ENCODE results near the gene ADAMTS2. TPM values are rescaled to one million over a fixed set of nuclear protein-coding genes. Genes with fewer than 3 reads are reported as not detected.

ADAMTS2 gene
- polyA plus RNA-seq, 3 donors, result 0.74 to 2.3 TPM; not detected in 1

- no peak for DNase-seq
- H3K4me1 Mint-ChIP-seq, result no peaks in the 10 kb centered on the region
- 89% methylated on average over 19 of the region's 23 CpGs for WGBS (ENCODE audit: insufficient coverage)
- no peak overlapping the region for H3K27ac ChIP-seq (ENCODE audit: low read depth in 1 of 2, low read length in 2 of 2)
- H3K4me1 ChIP-seq (ENCODE audit: control insufficient read depth in 1 of 2, insufficient read depth in 2 of 2, low read length in 2 of 2), result no peaks in the 10 kb centered on the region
- no peaks in the 10 kb centered on the region for H3K36me3 ChIP-seq (replicated peaks in 1 of 2; ENCODE audit: control insufficient read depth in 1 of 2, insufficient read depth in 2 of 2, low read length in 2 of 2)
- no peaks in the 10 kb centered on the region for H3K79me2 ChIP-seq (ENCODE audit: insufficient read depth, low read length)
- no peak overlapping the region for H3K9ac ChIP-seq (ENCODE audit: insufficient read depth, low read length, poor library complexity, severe bottlenecking)
- no peak for TF ChIP-seq CTCF (IDR thresholded peaks at IDR 0.05)
- H3K27me3 ChIP-seq (ENCODE audit: control insufficient read depth in 2 of 2, insufficient read depth in 2 of 2, low read length in 2 of 2), result no peaks in the 10 kb centered on the region
- no peak overlapping the region for H3K4me3 Mint-ChIP-seq
- no peaks in the 10 kb centered on the region for H3K9me3 ChIP-seq (replicated peaks in 1 of 2; ENCODE audit: control insufficient read depth in 1 of 2, insufficient read depth in 1 of 2, low read length in 2 of 2)
- no peak overlapping the region for H3K27ac Mint-ChIP-seq
- no peak overlapping the region for H3K4me3 ChIP-seq (replicated peaks in 1 of 3; ENCODE audit: low read depth in 2 of 3, low read length in 3 of 3)
- H3K4me2 ChIP-seq (replicated peaks; ENCODE audit: extremely low read depth, low read length, poor library complexity, severe bottlenecking), result no peak overlapping the region
- no peaks in the 10 kb centered on the region for H3K9me3 Mint-ChIP-seq
- H3K36me3 Mint-ChIP-seq, result no peaks in the 10 kb centered on the region
- H3K27me3 Mint-ChIP-seq (ENCODE audit: low read depth in 3 of 3), result peaks cover 5 to 19% (median 5%) of the 10 kb centered on the region in 3 donors
- H4K20me1 ChIP-seq (ENCODE audit: insufficient read depth, low read length), result no peaks in the 10 kb centered on the region
- no peak overlapping the region for H2AFZ ChIP-seq (ENCODE audit: insufficient read depth, low read depth, low read length, poor library complexity, severe bottlenecking)
- intact Hi-C loops (cut with micrococcal nuclease), result no loop called here
Observed at GRCh38 chr5:179263391-179264052, 81.7 kb downstream of the ADAMTS2 start.

GRCh38 chr5:179262126-179262920, 82.9 kb downstream of the ADAMTS2 start:
- no peak overlapping the region for H3K27ac Mint-ChIP-seq
- intact Hi-C loops (cut with micrococcal nuclease), result no loop called here
- no peak overlapping the region for H3K4me2 ChIP-seq (replicated peaks; ENCODE audit: extremely low read depth, low read length, poor library complexity, severe bottlenecking)
- no peaks in the 10 kb centered on the region for H4K20me1 ChIP-seq (ENCODE audit: insufficient read depth, low read length)
- H3K4me1 ChIP-seq (ENCODE audit: control insufficient read depth in 1 of 2, insufficient read depth in 2 of 2, low read length in 2 of 2), result no peaks in the 10 kb centered on the region
- no peaks in the 10 kb centered on the region for H3K36me3 ChIP-seq (replicated peaks in 1 of 2; ENCODE audit: control insufficient read depth in 1 of 2, insufficient read depth in 2 of 2, low read length in 2 of 2)
- H2AFZ ChIP-seq (ENCODE audit: insufficient read depth, low read depth, low read length, poor library complexity, severe bottlenecking), result no peak overlapping the region
- no peaks in the 10 kb centered on the region for H3K9me3 Mint-ChIP-seq
- H3K9me3 ChIP-seq (replicated peaks in 1 of 2; ENCODE audit: control insufficient read depth in 1 of 2, insufficient read depth in 1 of 2, low read length in 2 of 2), result no peaks in the 10 kb centered on the region
- no peaks in the 10 kb centered on the region for H3K27me3 ChIP-seq (ENCODE audit: control insufficient read depth in 2 of 2, insufficient read depth in 2 of 2, low read length in 2 of 2)
- H3K27me3 Mint-ChIP-seq (ENCODE audit: low read depth in 3 of 3), result peaks cover 5 to 19% (median 5%) of the 10 kb centered on the region in 3 donors
- H3K4me1 Mint-ChIP-seq, result no peaks in the 10 kb centered on the region
- H3K79me2 ChIP-seq (ENCODE audit: insufficient read depth, low read length), result no peaks in the 10 kb centered on the region
- no peak for TF ChIP-seq CTCF (IDR thresholded peaks at IDR 0.05)
- no peaks in the 10 kb centered on the region for H3K36me3 Mint-ChIP-seq
- H3K4me3 ChIP-seq (replicated peaks in 1 of 3; ENCODE audit: low read depth in 2 of 3, low read length in 3 of 3), result no peak overlapping the region
- no peak for DNase-seq
- no peak overlapping the region for H3K27ac ChIP-seq (ENCODE audit: low read depth in 1 of 2, low read length in 2 of 2)
- no peak overlapping the region for H3K9ac ChIP-seq (ENCODE audit: insufficient read depth, low read length, poor library complexity, severe bottlenecking)
- no peak overlapping the region for H3K4me3 Mint-ChIP-seq
- WGBS (ENCODE audit: insufficient coverage), result 92% methylated on average over 23 of the region's 30 CpGs
